OCI-LY7 (cell line): Measurements from ENCODE around the gene RPL29.

Source experiments
- EZH2phosphoT487 ChIP-seq: fragments of 200-600 bp; sonication (generic); IDR thresholded peaks from 2 replicates; pipeline ENCODE4 v1.6.1; 2018; ENCODE audit warnings: low read depth, borderline replicate concordance, mild to moderate bottlenecking, mixed run types, antibody characterized with exemption, low read length, moderate library complexity, mixed read lengths
- TF ChIP-seq, protein P1 (sequence below): fragments of 200-600 bp; sonication (generic); conservative IDR thresholded peaks from 2 replicates; pipeline ENCODE4 v1.5.1; 2014; ENCODE audit warnings: mild to moderate bottlenecking, antibody characterized with exemption, low read length, moderate library complexity, mixed read lengths

GRCh38 chr3:52015438-52016228 is 19.9 kb upstream of the RPL29 start:
- TF ChIP-seq, protein P1, sequence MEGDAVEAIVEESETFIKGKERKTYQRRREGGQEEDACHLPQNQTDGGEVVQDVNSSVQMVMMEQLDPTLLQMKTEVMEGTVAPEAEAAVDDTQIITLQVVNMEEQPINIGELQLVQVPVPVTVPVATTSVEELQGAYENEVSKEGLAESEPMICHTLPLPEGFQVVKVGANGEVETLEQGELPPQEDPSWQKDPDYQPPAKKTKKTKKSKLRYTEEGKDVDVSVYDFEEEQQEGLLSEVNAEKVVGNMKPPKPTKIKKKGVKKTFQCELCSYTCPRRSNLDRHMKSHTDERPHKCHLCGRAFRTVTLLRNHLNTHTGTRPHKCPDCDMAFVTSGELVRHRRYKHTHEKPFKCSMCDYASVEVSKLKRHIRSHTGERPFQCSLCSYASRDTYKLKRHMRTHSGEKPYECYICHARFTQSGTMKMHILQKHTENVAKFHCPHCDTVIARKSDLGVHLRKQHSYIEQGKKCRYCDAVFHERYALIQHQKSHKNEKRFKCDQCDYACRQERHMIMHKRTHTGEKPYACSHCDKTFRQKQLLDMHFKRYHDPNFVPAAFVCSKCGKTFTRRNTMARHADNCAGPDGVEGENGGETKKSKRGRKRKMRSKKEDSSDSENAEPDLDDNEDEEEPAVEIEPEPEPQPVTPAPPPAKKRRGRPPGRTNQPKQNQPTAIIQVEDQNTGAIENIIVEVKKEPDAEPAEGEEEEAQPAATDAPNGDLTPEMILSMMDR = no peak
- no peak for TF ChIP-seq EZH2phosphoT487
